Central memory CD4-positive, alpha-beta T cell (primary cell): ENCODE measurements around the gene GPAM.
"Not testable (repeated sequence)": the region's sequence is repeated elsewhere in the genome, so short reads cannot be mapped to it uniquely, and the experiment has no call there.

ENCODE experiments used
- DNase-seq: peaks from one replicate; pipeline ENCODE4 v3.0.0; 2022

The GPAM gene

GRCh38 chr10:112214298-112214926 is 30.8 kb upstream of the GPAM start:
- no peak for DNase-seq

DNA sequence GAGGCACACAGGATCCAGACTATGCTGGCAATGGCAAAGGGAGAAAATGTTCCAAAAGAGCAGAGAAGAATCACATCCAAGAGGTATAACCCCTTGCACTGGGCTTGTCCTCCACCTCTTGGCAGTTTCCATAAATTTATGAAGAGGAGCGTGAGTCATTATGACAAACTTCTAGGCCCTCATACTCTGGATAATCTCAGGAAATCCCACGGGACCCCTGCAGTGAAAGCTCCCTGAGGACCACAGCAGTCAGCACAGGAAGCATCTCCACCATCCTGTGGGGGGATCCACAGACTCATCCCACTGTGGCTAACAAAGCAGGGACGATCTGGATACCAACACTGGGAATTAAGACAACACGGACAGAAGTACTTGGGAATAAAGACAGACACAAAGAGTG is 30.3 kb upstream of the GPAM start:
- DNase-seq = no peak

- no peak for DNase-seq
These were observed 29.7 kb upstream of the GPAM start for GRCh38 chr10:112213098-112213823.

DNA sequence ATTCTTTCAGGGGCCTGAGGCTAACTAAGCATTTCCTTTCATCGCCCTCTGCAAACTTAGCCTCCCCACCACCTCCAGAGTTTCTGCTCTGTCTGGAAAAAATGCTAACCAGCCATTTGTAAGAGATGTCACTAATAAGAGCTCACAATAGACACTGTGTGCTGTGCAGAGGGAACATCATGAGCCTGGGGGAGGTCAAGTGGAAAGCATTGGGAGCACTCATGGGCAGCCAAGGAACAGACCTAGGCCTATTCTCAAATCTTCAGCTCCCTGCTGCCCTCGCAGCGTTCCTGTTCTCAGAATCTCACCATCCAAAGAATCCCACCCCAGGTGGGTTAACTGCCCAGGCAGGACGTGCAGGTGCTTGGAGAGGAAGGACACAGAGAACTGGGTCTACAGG is 27.1 kb upstream of the GPAM start:
- DNase-seq = no peak

DNA sequence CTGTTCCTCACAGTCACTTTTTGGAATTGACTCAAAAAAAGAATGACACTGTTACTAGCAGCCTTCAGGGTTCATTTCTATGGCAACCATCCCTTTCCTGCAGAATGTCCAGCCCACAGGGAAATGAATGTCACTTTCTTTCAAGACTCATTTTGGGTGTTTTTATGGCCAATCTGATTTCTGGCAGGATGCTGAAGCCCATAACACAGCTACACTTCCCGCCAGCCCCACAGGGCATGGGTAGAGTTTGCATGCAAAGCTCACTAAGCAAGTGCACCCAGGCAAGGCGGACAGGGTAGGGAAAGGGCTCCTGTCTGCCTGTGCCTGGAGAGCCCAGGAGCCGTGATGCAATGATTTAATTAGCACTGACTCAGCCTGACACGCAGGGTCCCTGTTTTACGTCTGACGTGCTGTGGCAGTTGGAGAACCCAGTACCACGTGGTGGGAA is 26.1 kb upstream of the GPAM start:
- no peak for DNase-seq

DNA sequence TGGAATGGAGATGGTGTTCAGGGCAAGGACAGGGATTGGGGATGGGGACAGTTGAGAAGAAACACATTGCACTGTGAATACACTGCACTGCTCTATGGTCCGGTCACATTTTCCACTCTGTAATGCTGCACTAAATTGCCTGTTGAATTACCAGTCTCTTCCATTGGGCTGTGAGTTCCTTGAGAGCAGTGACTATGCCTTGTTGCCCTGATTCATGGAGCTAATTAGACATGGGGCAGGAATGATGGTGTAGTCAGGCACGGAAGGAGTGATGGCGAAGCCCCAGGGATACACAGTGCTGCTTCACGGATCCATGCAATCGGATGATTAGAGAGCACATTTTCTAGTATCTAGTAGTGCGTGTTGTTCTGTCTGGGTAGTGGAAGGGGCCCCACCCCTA is 25.4 kb upstream of the GPAM start:
- DNase-seq = no peak

DNA sequence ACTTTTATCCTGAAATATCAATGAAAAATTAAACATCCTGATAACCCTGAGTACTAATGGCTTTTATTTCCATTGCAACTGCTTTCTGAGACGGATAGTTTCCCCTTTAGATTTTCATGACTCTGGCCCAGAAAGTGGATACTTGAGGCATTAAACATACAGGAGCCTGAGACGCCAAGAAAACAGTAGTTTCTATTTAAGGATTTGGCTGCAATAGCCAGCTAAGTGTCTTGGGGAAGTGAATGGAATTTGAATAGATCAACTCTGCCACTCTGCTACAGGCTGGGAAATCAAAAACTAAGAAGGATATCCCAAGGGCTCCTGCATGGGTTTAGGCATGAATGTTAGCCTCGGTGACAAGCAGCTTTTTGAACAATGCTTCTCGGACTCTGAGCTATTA is 24.7 kb upstream of the GPAM start:
- no peak for DNase-seq

- no peak for DNase-seq
These were observed 19.9 kb upstream of the GPAM start for GRCh38 chr10:112203328-112204076.

DNA sequence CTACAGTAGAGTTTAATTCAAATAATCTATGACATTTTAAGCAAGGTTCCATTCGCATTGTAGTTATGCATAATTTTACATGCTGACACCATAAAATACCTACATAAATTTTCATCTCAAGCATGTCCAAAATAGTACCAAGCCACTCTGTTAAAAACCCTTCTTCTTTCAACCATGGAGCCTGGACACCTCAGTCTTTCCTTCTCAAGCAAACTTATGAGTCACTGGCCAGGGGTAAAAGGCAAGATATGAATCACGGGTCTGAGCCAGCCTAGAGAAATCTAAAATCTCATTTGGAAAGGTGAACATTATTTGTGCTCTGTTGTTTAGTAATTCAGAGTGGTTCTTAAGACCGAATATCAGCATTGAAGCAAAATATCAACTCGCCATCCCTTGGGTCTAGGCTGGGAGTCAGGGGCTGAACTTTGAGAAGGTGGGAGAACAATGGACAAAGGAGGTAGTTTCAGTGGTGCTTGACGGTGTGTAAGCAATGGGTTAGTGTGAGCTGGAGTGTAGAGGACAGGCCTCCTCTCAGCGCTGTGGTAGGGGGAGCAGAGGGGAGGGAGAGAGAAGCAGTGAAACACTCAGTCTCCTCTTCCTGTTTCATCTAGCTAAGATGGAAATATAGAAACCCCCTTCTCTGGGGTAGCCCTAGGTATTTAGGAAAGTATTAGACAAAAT is 19.1 kb upstream of the GPAM start:
- DNase-seq = no peak

- no peak for DNase-seq
These were observed 18.5 kb upstream of the GPAM start for GRCh38 chr10:112202076-112202475.

GRCh38 chr10:112201334-112201733 is 17.8 kb upstream of the GPAM start:
- DNase-seq = no peak

GRCh38 chr10:112200259-112200658 is 16.7 kb upstream of the GPAM start:
- DNase-seq = not testable (repeated sequence)

GRCh38 chr10:112197662-112198061 is 14.1 kb upstream of the GPAM start:
- not testable (repeated sequence) for DNase-seq

GRCh38 chr10:112195224-112195623 is 11.7 kb upstream of the GPAM start:
- DNase-seq = no peak

GRCh38 chr10:112191791-112192190 is 8.2 kb upstream of the GPAM start:
- no peak for DNase-seq

GRCh38 chr10:112191041-112191590 is 7.6 kb upstream of the GPAM start:
- no peak for DNase-seq

GRCh38 chr10:112189465-112189864 is 5.9 kb upstream of the GPAM start:
- DNase-seq = no peak

DNA sequence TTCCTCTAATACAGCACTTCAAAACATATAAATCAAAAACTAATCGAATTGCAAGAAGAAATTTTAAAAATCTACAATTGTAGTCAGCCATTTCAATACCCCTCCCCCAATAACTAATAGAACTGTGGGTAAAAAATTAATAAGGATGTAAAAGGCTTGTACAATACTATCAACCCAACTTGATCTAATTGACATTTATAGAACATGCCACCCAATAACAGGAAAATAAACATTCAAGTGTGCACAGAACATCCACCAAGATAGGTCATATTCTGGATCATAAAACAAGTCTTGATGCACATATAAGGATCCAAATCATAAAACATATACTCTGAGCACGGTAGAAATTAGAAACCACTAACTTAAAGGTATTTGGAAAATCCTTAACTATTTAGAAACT is 4.0 kb upstream of the GPAM start:
- DNase-seq = no peak

- DNase-seq = no peak
These were observed 2.4 kb upstream of the GPAM start for GRCh38 chr10:112185959-112186358.

GRCh38 chr10:112184379-112184778 is 814 bp upstream of the GPAM start:
- DNase-seq = no peak

GRCh38 chr10:112184052-112184371 is 447 bp upstream of the GPAM start:
- no peak for DNase-seq

DNA sequence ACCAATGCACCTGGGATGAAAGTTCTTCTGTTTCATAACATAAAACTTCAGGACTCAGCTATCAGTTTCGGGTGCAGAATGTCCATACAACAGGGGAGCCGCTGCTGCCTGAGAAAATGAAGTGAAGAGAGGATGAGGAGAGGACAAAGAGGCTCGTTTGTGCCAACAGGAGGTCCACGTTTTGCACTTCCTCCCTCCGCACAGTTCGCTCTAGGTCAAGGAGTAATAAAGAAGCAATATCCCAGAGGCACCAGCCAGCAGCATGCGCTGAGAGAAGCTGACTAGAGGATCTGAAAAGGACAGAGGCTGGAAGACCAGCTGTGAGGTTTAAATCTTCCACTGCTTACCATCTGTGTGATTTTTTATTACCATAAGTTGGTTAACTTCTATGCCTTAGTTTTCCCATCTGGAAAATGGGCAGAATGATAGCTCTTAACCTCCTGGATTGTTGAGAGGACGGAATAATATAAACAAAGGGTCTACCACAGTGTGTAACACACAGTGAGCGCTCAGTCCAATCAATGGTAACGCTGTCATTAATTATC is 709 bp downstream of the GPAM start:
- DNase-seq = no peak

- no peak for DNase-seq
These were observed 6.3 kb downstream of the GPAM start for GRCh38 chr10:112177247-112177646.
